ENCODE measurements around the gene AGPAT4.

- TF ChIP-seq CTCF (IDR thresholded peaks at IDR 0.05; ENCODE audit: low read depth, low read length, poor library complexity, severe bottlenecking) (no peak), EZH2phosphoT487 (IDR thresholded peaks at IDR 0.05; ENCODE audit: borderline replicate concordance, low read length) (no peak)
Measured at GRCh38 chr6:161265554-161265953, 8.3 kb downstream of the AGPAT4 start.

All from DOHH2 (cell line).